DND-41 (cell line): ENCODE data around the gene AXIN1.

Experiments
- EZH2 ChIP-seq: IDR thresholded peaks from 3 replicates; pipeline ENCODE4 v1.6.1; 2012; ENCODE audit warnings: borderline replicate concordance, low read depth, mild to moderate bottlenecking, moderate library complexity, low read length, inconsistent platforms; ENCODE audit not compliant: severe bottlenecking
- TF ChIP-seq, protein P1 (sequence below): IDR thresholded peaks from 2 replicates; pipeline ENCODE4 v1.5.1; 2012; ENCODE audit warnings: borderline replicate concordance, low read length, moderate library complexity, mild to moderate bottlenecking; ENCODE audit not compliant: poor library complexity, severe bottlenecking; ENCODE audit errors: extremely low read depth

DNA sequence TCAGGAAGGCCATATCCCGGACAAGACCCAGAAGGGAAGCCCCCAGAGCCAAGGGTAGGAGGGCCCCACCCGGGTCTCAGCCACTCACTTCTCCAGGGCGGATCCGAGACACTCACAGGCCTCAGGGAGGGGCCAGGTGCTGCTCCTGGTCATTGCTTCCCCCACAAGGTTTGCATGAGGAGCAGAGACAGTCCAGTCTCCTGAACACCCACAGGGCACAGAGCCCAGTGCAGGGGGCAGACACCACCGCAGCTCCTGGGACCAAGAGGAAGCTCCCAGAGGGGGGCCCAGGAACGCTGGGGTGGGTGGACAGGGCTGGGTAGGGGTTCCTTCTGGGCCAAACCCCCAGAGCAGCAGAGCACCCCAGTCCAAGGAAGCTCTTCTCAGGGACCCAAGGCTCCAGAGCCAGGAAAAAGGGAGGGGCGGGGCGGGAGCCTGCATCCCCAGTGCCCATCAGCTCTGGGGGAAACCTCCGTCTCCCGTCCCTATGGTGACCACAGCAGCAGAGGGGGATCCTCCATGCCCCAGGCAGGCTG, 18.5 kb upstream of the AXIN1 start:
- TF ChIP-seq, protein P1, sequence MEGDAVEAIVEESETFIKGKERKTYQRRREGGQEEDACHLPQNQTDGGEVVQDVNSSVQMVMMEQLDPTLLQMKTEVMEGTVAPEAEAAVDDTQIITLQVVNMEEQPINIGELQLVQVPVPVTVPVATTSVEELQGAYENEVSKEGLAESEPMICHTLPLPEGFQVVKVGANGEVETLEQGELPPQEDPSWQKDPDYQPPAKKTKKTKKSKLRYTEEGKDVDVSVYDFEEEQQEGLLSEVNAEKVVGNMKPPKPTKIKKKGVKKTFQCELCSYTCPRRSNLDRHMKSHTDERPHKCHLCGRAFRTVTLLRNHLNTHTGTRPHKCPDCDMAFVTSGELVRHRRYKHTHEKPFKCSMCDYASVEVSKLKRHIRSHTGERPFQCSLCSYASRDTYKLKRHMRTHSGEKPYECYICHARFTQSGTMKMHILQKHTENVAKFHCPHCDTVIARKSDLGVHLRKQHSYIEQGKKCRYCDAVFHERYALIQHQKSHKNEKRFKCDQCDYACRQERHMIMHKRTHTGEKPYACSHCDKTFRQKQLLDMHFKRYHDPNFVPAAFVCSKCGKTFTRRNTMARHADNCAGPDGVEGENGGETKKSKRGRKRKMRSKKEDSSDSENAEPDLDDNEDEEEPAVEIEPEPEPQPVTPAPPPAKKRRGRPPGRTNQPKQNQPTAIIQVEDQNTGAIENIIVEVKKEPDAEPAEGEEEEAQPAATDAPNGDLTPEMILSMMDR: no peak
- TF ChIP-seq EZH2: no peak
